Nephron (organoid): Measurements from ENCODE around the gene CCIN.
"Not testable (repeated sequence)": the region's sequence is repeated elsewhere in the genome, so short reads cannot be mapped to it uniquely, and the experiment has no call there.

Experiments
- H3K27ac Mint-ChIP-seq, 3 experiments: 2 replicates each; pipeline ENCODE4 v1.8.0; 2020; ENCODE audit warnings: mixed read lengths in 3 of 3, mild to moderate bottlenecking in 2 of 3, moderate library complexity in 1 of 3
- H3K27me3 Mint-ChIP-seq: 2 replicates; pipeline ENCODE4 v1.8.0; 2021; ENCODE audit warnings: low read depth, mild to moderate bottlenecking, moderate library complexity, mixed read lengths
- H3K36me3 Mint-ChIP-seq: 2 replicates; pipeline ENCODE4 v1.8.0; 2020; ENCODE audit warnings: low read depth, mixed read lengths
- H3K4me1 Mint-ChIP-seq: 2 replicates; pipeline ENCODE4 v1.8.0; 2020; ENCODE audit warnings: mixed read lengths
- H3K4me3 Mint-ChIP-seq, 3 experiments: 2 replicates each; pipeline ENCODE4 v1.8.0; 2020; ENCODE audit warnings: mild to moderate bottlenecking in 3 of 3, mixed read lengths in 3 of 3, moderate library complexity in 2 of 3
- H3K9me3 Mint-ChIP-seq: 2 replicates; pipeline ENCODE4 v1.8.0; 2020; ENCODE audit warnings: mixed read lengths
- CTCF ChIP-seq, 3 experiments: fragments of 200-600 bp; sonication (generic); IDR thresholded peaks; one replicate each; pipeline ENCODE4 v1.5.0; 2021; ENCODE audit warnings: antibody characterized with exemption in 3 of 3; ENCODE audit not compliant: unreplicated experiment in 3 of 3

CCIN gene

GRCh38 chr9:36158122-36158521 lies 11.1 kb upstream of the CCIN start:
- Mint-ChIP-seq H3K27ac (peak overlapping the region; percentile 80 to 97 (median 90)), H3K4me3 (no peak overlapping the region), H3K4me1 (peaks cover 60% of the 10 kb centered on the region), H3K27me3 (no peaks in the 10 kb centered on the region), H3K36me3 (peaks cover 28% of the 10 kb centered on the region), H3K9me3 (peaks cover 8% of the 10 kb centered on the region)
- TF ChIP-seq CTCF (IDR thresholded peaks at IDR 0.05; ENCODE audit: unreplicated experiment in 3 of 3) = no peak

DNA sequence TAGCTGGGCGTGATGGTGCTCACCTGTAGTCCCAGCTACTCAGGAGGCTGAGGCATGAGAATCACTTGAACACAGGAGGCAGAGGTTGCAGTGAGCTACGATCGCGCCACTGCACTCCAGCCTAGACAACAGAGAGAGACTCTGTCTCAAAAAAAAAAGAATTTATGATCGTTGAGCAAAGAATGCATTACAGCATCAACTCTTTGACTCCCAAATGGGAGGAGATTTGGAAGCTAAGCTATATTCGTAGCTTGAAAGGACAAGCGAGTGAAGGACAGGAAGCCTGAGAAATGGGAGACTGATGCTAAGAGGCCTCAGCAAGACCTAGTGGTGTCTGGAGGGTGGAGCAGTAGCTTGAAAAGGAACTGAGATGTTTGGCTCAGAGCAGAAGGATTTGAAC lies 10.3 kb upstream of the CCIN start:
- H3K36me3 Mint-ChIP-seq = peaks cover 28% of the 10 kb centered on the region
- H3K27me3 Mint-ChIP-seq = no peaks in the 10 kb centered on the region

GRCh38 chr9:36159509-36159908 lies 9.7 kb upstream of the CCIN start:
- not testable (repeated sequence) for H3K9me3 Mint-ChIP-seq, H3K27me3 Mint-ChIP-seq, H3K4me3 Mint-ChIP-seq
- Mint-ChIP-seq H3K4me1 (peaks cover 67% of the 10 kb centered on the region), H3K36me3 (peaks cover 27% of the 10 kb centered on the region), H3K27ac (peak overlapping the region; percentile 64 to 97 (median 90))

More for the DNA sequence above, 10.3 kb upstream of the CCIN start:
- Mint-ChIP-seq H3K4me3 (no peak overlapping the region), H3K4me1 (peaks cover 67% of the 10 kb centered on the region), H3K9me3 (peaks cover 8% of the 10 kb centered on the region), H3K27ac (peak overlapping the region; percentile 64 to 97 (median 90))
- TF ChIP-seq CTCF (IDR thresholded peaks at IDR 0.05; ENCODE audit: unreplicated experiment in 3 of 3) = no peak

- H3K4me3 Mint-ChIP-seq, H3K27me3 Mint-ChIP-seq, H3K9me3 Mint-ChIP-seq: not testable (repeated sequence)
- Mint-ChIP-seq H3K4me1 (peaks cover 67% of the 10 kb centered on the region), H3K27ac (peak overlapping the region; percentile 24 to 99 (median 74)), H3K36me3 (peaks cover 22% of the 10 kb centered on the region)
These were observed 9.1 kb upstream of the CCIN start for GRCh38 chr9:36160126-36160525.

- peak overlapping the region; percentile 79 to 100 (median 99) for H3K27ac Mint-ChIP-seq
- peaks cover 76% of the 10 kb centered on the region for H3K4me1 Mint-ChIP-seq
- peak overlapping the region in 2 of 3 experiments; percentile 7 to 13 for H3K4me3 Mint-ChIP-seq
- H3K9me3 Mint-ChIP-seq = peaks cover 8% of the 10 kb centered on the region
- TF ChIP-seq CTCF (IDR thresholded peaks at IDR 0.05; ENCODE audit: unreplicated experiment in 3 of 3) = no peak
- peaks cover 22% of the 10 kb centered on the region for H3K36me3 Mint-ChIP-seq
- H3K27me3 Mint-ChIP-seq = no peaks in the 10 kb centered on the region
These were observed 8.0 kb upstream of the CCIN start for GRCh38 chr9:36161187-36161586.

DNA sequence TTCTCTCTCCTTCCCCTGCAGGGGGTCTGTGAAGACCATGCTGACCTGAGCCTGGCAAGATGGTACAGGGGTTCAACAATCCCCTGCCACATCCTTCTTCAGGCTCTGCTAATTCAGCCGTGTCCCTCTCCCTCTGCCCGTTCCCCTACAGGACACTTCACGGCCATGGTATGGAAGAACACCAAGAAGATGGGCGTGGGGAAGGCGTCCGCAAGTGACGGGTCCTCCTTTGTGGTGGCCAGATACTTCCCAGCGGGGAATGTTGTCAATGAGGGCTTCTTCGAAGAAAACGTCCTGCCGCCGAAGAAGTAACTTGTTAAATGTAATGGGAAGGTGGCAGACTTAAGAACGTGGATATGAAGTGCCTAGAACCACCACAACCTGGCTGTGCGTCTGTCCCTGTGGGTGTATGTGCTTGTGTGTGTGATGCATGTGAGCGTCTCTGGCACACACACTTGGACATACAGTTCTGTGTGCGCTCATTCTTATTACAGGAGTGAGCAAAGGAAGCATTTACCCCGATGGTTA lies 6.9 kb upstream of the CCIN start:
- Mint-ChIP-seq H3K27me3 (no peaks in the 10 kb centered on the region), H3K4me1 (peaks cover 81% of the 10 kb centered on the region), H3K9me3 (peaks cover 8% of the 10 kb centered on the region), H3K36me3 (peaks cover 18% of the 10 kb centered on the region), H3K27ac (peak overlapping the region; percentile 99 to 100 (median 100)), H3K4me3 (no peak overlapping the region)
- no peak for TF ChIP-seq CTCF (IDR thresholded peaks at IDR 0.05; ENCODE audit: unreplicated experiment in 3 of 3)

DNA sequence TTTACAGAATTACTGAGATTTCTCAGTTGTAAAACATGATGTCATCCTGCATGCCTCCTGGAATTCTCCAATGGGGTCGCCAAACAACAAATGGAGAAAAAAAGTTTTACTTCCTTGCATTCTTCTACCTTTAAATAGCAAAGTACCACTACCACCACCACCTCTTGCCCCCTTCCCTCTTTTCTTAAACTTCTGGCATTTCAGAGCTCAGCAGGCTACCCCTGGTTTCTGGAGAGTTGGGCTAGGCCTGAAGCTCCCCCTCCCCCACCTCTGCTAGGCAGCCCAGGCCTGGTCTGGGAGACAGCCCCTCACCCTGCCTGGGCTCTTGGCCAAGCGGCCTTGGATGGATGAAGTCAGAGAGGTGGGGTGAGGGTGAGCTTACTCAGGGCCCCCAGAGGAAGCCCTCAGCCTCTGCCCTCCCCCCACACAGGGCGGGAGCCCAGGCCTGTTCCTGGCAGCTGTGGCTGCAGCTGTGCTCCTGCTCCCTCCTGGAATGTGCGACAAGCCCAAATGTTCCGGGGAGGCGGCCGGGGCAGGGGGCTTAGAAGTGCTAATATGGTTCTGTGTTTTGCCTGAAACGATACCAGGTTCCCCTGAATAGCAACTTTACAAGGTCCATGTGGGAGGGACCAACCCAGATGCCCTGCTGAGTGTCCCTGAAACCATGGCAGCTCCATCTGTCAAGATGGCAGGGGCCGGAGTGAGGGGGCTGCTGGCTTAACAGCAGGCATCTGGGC lies 6.0 kb upstream of the CCIN start:
- H3K27ac Mint-ChIP-seq = peak overlapping the region; percentile 99 to 100 (median 100)
- peaks cover 9% of the 10 kb centered on the region for H3K36me3 Mint-ChIP-seq
- peaks cover 3% of the 10 kb centered on the region for H3K9me3 Mint-ChIP-seq
- H3K4me1 Mint-ChIP-seq = peaks cover 77% of the 10 kb centered on the region
- no peak for TF ChIP-seq CTCF (IDR thresholded peaks at IDR 0.05; ENCODE audit: unreplicated experiment in 3 of 3)
- peak overlapping the region; percentile 30 to 80 (median 31) for H3K4me3 Mint-ChIP-seq
- no peaks in the 10 kb centered on the region for H3K27me3 Mint-ChIP-seq
